Activated T-cell treated with anti-CD3 and anti-CD28 coated beads, Interleukin-2, amount 50 U/mL, for 24 hours (primary cell): ENCODE data around the gene CDKAL1.

Source experiments
- DNase-seq: peaks from one replicate; pipeline ENCODE4 v3.0.0-alpha.2; 2020
- H3K27ac Mint-ChIP-seq: 2 replicates; pipeline ENCODE4 v1.8.0; 2020; ENCODE audit warnings: mild to moderate bottlenecking, mixed read lengths
- H3K27me3 Mint-ChIP-seq: 2 replicates; pipeline ENCODE4 v1.8.0; 2020; ENCODE audit warnings: mixed read lengths
- H3K36me3 Mint-ChIP-seq: 2 replicates; pipeline ENCODE4 v1.8.0; 2020; ENCODE audit warnings: low read depth, mixed read lengths
- H3K4me1 Mint-ChIP-seq: 2 replicates; pipeline ENCODE4 v1.8.0; 2020; ENCODE audit warnings: low read depth, mixed read lengths
- H3K4me3 Mint-ChIP-seq: 2 replicates; pipeline ENCODE4 v1.8.0; 2020; ENCODE audit warnings: mild to moderate bottlenecking, moderate library complexity, mixed read lengths
- H3K9me3 Mint-ChIP-seq: 2 replicates; pipeline ENCODE4 v1.8.0; 2020; ENCODE audit warnings: mixed read lengths

The CDKAL1 gene

DNA sequence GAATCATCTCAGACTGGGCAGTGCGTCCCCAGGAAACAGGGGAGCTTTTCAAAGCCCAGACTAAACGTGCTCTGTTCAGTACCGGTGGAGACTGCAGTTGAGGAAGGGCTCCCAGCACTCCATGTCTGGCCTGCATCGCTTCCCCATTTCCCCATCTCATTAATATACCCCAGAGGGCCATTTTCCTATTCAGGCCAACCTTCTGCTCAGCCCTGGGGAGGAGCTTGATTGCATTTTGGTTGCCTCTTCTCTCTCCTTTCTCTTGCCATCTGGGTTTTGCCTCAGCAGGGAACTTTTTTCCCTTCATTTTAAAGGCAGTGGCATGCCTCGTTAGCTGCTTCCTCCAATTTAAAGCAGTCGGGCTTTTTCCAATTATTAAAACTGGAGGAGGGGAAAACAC lies 665.0 kb downstream of the CDKAL1 start:
- H3K36me3 Mint-ChIP-seq, result peaks cover 71% of the 10 kb centered on the region
- H3K4me3 Mint-ChIP-seq, result no peak overlapping the region
- H3K9me3 Mint-ChIP-seq, result peaks cover 3% of the 10 kb centered on the region
- no peak overlapping the region for H3K27ac Mint-ChIP-seq
- no peaks in the 10 kb centered on the region for H3K27me3 Mint-ChIP-seq
- H3K4me1 Mint-ChIP-seq, result peaks cover 2% of the 10 kb centered on the region
- DNase-seq, result no peak

DNA sequence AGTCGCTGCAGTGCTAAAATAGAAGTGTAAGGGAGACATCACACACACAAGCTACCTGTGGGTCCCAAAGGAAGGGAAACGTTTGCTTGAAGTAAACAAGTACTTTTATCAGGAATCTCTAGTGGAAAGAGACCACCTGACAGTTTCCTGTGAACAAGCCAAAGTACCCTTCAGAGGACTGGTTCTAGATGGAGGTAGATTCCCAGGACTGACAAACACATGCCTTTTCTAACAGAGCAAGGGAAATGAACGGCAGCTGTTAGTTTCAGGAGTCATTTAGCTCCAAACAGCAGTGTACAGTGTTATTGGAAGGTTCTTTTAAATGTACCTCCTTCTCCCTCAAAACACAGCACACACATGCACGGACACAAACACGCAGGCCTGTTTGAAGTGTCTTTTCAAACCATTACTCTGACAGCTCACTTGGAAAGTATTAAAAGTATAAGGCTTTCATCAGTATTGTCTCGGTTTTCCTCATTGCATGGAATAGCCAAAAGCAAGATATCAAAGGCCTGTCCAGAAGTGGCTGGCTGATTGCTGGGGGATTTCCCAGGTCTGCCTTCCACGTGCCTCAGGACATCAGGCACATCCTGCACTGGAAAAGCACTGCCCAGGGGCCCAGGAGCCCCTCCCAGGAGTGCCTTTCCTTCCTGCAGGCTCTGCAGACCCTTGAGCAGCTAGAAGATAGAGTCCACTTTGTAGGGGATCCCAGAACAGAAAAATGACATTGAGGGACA lies 666.0 kb downstream of the CDKAL1 start:
- Mint-ChIP-seq H3K36me3 (peaks cover 81% of the 10 kb centered on the region), H3K27me3 (no peaks in the 10 kb centered on the region)

DNA sequence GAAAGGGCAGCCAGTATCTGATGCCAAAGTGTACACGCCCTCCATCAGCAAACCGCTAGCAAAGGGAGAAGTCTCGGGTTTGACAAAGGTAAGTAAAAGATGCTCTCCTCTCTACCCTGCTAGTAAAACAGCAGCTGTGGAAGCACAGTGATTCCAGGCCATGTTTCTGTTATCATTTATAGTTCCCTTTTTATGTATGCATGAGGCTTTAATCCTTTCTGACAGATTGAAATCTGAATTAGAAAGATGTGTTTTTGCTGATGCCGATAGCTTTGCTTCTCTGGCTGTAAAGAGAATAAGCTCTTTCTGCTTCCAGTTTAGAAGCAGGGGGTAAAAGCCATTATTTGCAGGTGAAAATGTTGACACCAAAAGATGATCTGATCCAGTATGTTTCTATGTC lies 666.9 kb downstream of the CDKAL1 start:
- H3K4me1 Mint-ChIP-seq, result peaks cover 2% of the 10 kb centered on the region
- peaks cover 7% of the 10 kb centered on the region for H3K9me3 Mint-ChIP-seq
- H3K27me3 Mint-ChIP-seq, result no peaks in the 10 kb centered on the region
- H3K27ac Mint-ChIP-seq, result no peak overlapping the region
- no peak for DNase-seq
- H3K4me3 Mint-ChIP-seq, result no peak overlapping the region
- peaks cover 86% of the 10 kb centered on the region for H3K36me3 Mint-ChIP-seq

More for the DNA sequence above, 666.0 kb downstream of the CDKAL1 start:
- H3K9me3 Mint-ChIP-seq, result peaks cover 7% of the 10 kb centered on the region
- peaks cover 2% of the 10 kb centered on the region for H3K4me1 Mint-ChIP-seq
- DNase-seq, result no peak
- H3K27ac Mint-ChIP-seq, result no peak overlapping the region
- H3K4me3 Mint-ChIP-seq, result no peak overlapping the region

DNA sequence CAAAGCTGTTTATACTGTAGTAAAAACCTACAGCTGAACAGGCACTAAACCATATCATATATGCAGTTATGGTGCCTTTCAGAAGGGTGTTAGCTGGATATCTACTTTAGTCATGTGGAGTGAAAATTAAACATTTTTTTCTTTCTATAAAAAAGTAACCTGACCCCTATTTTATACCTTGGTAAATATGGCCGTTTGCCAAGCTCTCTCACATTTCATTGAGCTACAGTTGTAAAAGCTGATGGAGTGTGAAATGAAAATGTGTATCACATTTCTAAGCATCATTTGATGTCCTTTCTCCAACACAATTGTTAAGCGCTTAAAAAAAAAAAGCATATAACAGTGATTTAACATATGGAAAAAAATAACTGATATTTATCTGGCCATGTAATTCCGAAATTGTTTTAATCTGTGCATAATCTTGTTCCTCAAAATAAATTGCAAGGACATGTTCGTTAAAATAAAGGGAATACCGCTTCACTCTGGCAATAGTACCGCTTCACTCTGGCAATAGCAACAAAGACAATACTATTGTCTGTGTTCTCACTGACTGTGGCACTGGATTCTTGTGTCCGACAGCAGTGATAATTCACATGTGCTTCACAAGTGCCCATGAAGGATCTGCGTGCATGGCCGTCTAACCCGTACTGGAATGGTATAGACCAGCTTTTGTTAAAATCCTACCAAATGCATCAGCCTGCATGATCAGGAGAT lies 667.5 kb downstream of the CDKAL1 start:
- Mint-ChIP-seq H3K9me3 (peaks cover 7% of the 10 kb centered on the region), H3K27ac (no peak overlapping the region), H3K27me3 (no peaks in the 10 kb centered on the region), H3K4me1 (peaks cover 2% of the 10 kb centered on the region), H3K4me3 (no peak overlapping the region), H3K36me3 (peaks cover 87% of the 10 kb centered on the region)
- no peak for DNase-seq

DNA sequence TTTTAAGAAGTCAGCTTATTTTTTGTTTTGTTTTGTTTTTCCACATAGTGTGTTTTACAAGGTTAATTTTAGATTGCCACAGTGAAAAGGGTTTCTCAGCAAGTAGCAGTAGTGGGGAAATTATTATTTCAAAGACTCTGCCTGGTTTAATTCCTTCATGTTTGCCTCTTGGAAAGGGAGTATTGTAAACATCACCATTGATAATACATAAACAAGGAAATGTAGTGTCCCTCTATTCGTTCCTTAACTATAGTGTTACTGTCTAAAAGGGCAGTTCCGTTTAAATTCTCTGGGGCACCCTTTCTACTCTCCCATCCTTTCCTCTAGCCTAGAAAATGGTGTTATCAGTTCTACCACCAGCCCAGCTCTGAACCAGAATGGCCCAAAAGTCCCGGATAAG lies 668.3 kb downstream of the CDKAL1 start:
- DNase-seq, result no peak
- Mint-ChIP-seq H3K4me3 (no peak overlapping the region), H3K36me3 (peaks cover 90% of the 10 kb centered on the region), H3K27me3 (no peaks in the 10 kb centered on the region), H3K27ac (no peak overlapping the region), H3K9me3 (peaks cover 7% of the 10 kb centered on the region), H3K4me1 (peaks cover under 1% of the 10 kb centered on the region)

DNA sequence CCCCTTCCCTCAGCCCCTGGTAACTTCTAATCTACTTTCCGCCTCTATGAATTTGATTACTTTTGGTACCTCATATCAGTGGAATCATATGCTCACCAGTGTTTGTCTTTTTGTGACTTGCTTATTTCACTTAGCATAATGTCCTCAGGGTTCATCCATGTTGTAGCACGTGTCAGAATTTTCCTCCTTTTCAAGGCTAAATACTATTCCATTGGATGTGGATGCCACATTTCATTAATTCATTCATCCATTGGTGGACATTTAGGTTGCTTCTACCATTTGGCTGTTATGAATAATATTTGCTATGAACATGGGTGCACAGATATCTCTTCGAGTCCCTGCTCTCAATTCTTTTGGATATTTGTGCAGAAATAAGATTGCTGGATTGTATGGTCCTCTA lies 670.7 kb downstream of the CDKAL1 start:
- Mint-ChIP-seq H3K27ac (no peak overlapping the region), H3K27me3 (no peaks in the 10 kb centered on the region), H3K4me1 (no peaks in the 10 kb centered on the region), H3K36me3 (peaks cover 89% of the 10 kb centered on the region), H3K4me3 (no peak overlapping the region), H3K9me3 (peaks cover 7% of the 10 kb centered on the region)
- DNase-seq, result no peak

DNA sequence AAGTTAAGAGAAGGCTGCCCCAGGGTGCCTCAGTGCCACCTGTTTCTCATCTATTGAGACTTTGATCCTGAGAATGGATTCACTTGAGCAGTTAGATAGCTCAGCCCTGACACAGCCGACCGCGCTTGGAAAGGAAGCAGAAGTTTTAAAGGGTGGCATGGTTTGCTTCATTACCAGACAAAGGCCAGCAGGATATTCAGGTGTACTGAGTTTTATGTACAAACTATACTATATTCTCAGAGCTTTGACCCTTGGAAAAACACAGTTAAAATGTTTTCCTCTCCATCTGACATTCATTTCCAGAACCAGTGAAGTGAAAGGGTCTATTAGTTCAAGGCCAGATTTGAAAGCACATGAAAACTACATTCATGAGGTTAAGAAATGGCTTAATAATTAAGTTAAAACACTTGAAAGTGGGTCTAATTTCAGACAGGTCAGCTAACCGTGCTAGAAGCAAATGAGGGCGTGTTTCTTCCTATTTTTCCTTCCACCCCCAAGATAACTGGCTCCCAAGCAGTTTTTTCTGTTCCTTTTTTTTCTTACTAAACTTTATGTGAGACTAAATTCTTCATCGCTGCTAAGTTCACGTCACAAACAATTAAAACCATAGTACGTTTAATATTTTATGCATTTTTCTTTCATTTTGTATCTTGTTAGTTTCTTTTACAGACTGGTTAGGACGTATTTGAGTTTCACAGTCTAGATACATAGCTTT lies 674.0 kb downstream of the CDKAL1 start:
- no peak for DNase-seq
- Mint-ChIP-seq H3K9me3 (peaks cover 14% of the 10 kb centered on the region), H3K27me3 (no peaks in the 10 kb centered on the region), H3K36me3 (peaks cover 85% of the 10 kb centered on the region), H3K4me3 (no peak overlapping the region), H3K27ac (no peak overlapping the region), H3K4me1 (peaks cover 5% of the 10 kb centered on the region)

DNA sequence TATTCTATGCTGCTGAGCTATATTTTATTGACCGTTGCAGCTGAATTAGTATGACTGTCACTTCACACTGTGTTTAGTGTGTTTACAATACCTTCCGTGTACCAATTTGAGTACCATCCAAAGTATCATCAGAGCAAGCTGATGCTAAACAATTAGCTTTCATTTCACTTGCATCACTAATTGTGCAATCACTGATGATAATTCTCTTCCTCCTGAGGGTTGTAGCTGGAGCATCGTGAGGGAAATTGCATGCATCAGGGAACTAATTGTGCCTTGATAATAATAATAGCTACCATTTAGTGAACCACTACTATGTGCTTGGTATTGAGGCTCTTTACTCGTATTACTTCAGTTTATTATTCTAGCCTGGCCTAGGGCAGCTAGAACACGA lies 674.5 kb downstream of the CDKAL1 start:
- H3K4me1 Mint-ChIP-seq, result peaks cover 5% of the 10 kb centered on the region
- H3K36me3 Mint-ChIP-seq, result peaks cover 85% of the 10 kb centered on the region
- DNase-seq, result no peak
- H3K9me3 Mint-ChIP-seq, result peaks cover 12% of the 10 kb centered on the region
- no peak overlapping the region for H3K27ac Mint-ChIP-seq
- no peaks in the 10 kb centered on the region for H3K27me3 Mint-ChIP-seq
- no peak overlapping the region for H3K4me3 Mint-ChIP-seq

DNA sequence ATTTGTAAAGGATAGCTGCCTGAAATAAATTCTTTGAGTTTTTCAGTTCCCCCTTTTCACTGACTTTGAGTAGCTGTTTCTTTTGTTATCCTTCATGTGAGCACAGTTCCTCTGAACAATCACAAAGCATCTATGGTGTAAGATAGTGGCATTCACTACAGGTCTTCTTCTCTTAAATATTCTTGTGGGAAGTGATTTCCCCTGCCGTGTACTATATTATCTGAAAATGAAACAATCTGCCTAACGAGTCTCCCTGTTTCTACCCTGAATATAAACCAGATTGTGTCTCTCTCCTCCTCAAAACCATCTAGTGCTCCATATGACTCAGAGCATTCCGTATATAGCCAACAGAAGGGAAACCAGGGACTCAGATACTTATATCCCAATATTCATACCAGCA lies 679.2 kb downstream of the CDKAL1 start:
- H3K36me3 Mint-ChIP-seq, result peaks cover 71% of the 10 kb centered on the region
- no peak for DNase-seq
- no peaks in the 10 kb centered on the region for H3K27me3 Mint-ChIP-seq
- H3K9me3 Mint-ChIP-seq, result peaks cover 10% of the 10 kb centered on the region
- no peak overlapping the region for H3K27ac Mint-ChIP-seq
- peaks cover 5% of the 10 kb centered on the region for H3K4me1 Mint-ChIP-seq
- no peak overlapping the region for H3K4me3 Mint-ChIP-seq

DNA sequence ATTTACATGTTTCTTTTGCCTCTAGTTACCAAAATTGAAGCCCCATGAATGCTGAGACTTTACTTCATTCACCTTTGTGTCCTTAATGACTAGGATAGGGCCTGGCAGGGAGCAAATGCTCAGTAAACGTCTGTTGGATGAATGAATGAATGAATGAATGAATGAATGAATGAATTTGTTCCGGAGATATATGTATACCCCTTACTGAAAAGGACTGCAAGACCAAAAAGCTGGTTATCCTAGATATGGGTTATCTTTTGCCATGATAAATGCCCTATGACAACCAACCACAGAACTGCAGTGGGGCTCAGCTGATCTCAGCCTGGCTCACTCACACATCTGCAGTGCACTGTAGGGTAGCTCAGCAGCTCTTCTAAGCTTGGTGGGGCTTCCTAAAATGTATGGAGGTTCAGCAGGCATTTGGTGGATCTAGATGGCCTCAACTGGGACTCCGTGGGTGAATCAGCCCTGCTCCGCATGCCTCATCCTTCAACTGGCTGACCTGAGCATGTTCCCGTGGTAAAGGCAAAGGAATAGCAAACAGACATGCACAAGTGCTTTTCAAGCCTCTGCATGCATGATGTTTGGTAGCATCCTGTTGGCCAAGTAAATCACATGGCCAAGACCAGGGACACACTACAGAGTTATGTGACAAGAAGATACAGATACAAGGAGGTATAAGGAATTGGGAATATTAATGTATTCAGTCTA lies 680.6 kb downstream of the CDKAL1 start:
- H3K4me3 Mint-ChIP-seq, result no peak overlapping the region
- H3K27me3 Mint-ChIP-seq, result no peaks in the 10 kb centered on the region
- H3K36me3 Mint-ChIP-seq, result peaks cover 69% of the 10 kb centered on the region
- peaks cover 10% of the 10 kb centered on the region for H3K9me3 Mint-ChIP-seq
- H3K27ac Mint-ChIP-seq, result no peak overlapping the region
- no peak for DNase-seq
- peaks cover 5% of the 10 kb centered on the region for H3K4me1 Mint-ChIP-seq

DNA sequence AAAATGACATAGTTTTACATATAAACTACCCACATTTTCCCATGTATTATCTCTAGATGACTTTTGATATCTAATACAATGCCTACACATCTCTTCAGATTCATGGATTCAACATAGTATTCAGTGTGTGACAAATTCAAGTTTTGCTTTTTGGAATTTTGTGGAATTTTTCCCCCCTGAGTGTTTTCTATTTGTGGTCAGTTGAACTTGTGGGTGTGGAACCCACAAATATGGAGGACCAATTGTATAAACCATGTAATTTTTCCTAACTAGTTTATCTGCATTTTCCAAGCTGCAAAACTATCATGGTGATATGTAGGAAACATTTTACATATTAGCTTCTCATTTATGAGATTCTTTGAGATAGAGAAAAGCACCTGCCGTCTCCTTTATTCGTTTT lies 685.0 kb downstream of the CDKAL1 start:
- H3K27me3 Mint-ChIP-seq, result no peaks in the 10 kb centered on the region
- H3K4me1 Mint-ChIP-seq, result no peaks in the 10 kb centered on the region
- DNase-seq, result no peak
- H3K4me3 Mint-ChIP-seq, result no peak overlapping the region
- no peak overlapping the region for H3K27ac Mint-ChIP-seq
- H3K36me3 Mint-ChIP-seq, result peaks cover 64% of the 10 kb centered on the region
- peaks cover 6% of the 10 kb centered on the region for H3K9me3 Mint-ChIP-seq

DNA sequence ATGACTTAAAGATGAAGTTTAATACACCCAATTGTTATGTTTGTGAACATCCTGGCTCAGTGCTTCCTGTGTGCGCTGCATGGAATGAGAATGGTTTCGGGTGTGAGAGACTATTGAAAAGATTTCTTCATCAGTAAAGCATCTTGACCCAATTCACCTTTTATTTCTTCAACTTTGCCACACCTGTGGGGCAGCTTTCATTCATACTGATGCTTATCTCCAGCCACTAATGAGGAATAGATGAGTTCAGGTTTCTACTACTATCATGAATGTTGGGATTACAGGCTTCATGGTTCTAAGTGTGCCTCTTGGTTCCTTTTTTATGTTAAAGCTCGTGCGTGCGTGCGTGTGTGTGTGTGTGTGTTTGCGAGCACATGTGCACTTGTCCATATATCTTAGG lies 685.6 kb downstream of the CDKAL1 start:
- no peak for DNase-seq
- Mint-ChIP-seq H3K4me3 (no peak overlapping the region), H3K27ac (no peak overlapping the region), H3K4me1 (no peaks in the 10 kb centered on the region), H3K9me3 (peaks cover 3% of the 10 kb centered on the region), H3K27me3 (no peaks in the 10 kb centered on the region), H3K36me3 (peaks cover 62% of the 10 kb centered on the region)

DNA sequence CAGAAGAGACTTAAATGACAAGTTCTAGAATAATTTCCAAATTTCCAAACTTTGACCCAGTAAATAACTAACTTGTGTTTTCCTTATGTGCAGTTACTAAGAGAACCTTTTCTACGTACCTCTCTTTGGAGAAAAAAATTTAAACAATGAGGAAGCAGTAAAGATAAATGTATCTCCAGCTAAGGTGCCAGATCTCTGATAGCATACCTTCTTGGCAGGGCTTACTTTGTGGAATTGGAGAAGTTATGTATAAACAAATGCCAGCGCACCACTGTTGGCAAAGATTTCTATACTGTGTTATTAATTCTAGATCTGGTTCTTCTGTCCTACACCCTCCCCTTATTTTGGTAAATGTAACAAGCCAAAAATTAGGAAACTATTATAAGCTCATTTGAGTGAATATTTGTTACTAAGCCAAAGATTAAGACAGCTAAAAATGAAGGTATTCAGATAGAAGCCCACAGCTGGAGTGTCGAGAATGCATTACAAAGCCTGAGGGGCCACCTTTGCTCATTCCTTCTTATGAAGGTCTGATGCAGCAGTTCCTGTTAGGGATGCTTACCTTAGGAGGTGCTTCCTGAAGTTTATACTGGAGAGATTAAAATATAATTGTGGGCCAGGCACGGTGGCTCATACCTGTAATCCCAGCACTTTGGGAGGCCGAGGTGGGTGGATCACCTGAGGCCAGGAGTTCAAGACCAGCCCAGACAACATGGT lies 686.2 kb downstream of the CDKAL1 start:
- Mint-ChIP-seq H3K4me3 (no peak overlapping the region), H3K9me3 (peaks cover 3% of the 10 kb centered on the region), H3K27me3 (no peaks in the 10 kb centered on the region), H3K27ac (no peak overlapping the region), H3K36me3 (peaks cover 59% of the 10 kb centered on the region), H3K4me1 (no peaks in the 10 kb centered on the region)
- DNase-seq, result no peak

DNA sequence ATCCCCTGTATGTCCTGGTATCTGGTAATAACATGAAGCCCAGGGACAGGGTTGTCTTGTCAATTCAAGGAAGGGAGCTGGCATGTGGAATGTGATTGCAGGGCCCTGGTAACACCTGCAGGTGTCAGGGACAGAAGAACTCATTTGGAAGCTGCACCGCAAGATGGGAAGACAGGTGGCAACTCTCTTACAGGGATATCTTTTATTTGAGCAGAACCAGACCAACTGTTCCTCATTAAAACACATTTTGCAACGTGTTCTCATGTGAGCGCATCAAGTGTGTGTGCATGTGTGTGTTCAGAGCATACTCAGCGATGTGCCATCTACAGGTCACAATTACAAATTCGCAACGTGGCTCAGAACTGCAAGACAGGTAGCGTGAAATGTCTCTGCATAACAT lies 688.4 kb downstream of the CDKAL1 start:
- Mint-ChIP-seq H3K27me3 (no peaks in the 10 kb centered on the region), H3K4me3 (no peak overlapping the region), H3K4me1 (no peaks in the 10 kb centered on the region), H3K36me3 (peaks cover 64% of the 10 kb centered on the region), H3K27ac (no peak overlapping the region), H3K9me3 (peaks cover 3% of the 10 kb centered on the region)
- no peak for DNase-seq
